ENCODE measurements around the gene CHCHD1.
"Not testable (repeated sequence)": the region's sequence is repeated elsewhere in the genome, so short reads cannot be mapped to it uniquely, and the experiment has no call there.

The CHCHD1 gene

DNA sequence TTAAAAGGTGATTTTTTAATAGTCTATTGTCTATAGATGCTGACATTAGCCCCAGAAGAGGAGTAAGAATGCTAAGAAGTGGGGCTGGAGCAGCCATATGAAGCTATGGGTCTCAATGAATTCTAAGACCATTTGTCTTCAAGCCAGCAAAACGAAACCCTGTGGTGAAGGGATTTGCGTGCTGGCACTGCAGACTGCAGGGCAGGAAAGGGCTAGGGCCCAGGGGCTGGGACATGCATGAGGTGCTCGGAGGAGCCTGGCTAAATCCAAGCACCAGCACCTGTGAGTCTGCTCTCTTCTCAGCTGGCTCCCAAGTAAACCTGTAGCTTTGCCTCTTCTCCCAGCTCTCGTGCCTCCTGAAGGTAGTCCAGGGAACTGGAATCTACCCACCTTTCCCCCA lies 30.8 kb downstream of the CHCHD1 start:
- DNase-seq (ENCODE audit: low read depth in 2 of 2), result no peak

DNA sequence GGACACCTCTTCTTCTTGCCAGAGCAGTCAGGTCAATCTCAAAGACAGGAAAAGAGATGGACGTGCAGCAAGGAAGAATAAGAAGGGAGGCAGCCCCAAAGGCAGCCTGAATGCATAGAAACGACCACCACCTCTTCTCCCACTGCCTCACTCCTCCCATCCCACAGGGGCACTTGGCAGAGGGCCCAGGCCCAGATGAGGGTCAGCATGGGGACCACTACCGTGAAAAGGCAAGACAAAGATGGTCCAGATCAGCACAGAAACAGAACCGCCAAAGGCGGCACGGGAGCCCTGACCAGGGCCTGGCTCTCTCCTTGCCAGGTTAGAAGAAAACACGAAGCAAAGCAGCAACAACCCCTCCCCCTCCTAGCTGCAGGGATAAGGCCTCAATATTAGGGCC lies 31.5 kb downstream of the CHCHD1 start:
- no peak for DNase-seq (ENCODE audit: low read depth in 2 of 2)

DNA sequence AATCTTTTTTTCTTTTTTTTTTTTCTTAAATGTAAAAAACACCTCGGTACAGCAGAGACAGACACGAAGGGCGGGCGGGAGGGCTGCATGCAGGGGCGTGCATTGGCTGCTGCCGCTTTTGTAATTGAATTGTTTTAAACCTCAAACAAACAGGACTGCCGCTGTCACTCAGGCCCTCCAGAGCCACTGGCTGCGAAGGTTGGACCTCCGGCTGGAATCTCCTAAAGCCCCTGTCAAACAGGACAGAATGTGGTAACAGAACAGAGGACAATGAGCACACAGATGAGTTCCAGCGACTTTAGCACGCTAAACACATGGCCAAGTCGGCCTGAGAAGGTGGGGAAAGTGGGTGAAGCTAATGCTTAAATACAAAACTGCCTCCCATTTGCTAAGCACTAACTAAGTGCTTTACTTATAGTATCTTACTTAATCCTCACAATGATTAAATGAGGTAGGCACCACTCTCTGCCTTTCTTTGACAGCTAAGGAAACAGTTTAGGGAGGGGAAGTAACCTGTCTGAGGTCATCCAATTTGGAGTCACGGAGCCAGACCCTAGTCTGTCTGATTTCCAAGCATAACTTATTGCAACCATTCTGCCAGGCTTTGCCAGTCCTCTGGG lies 32.5 kb downstream of the CHCHD1 start:
- DNase-seq (ENCODE audit: low read depth in 2 of 2), result no peak

DNA sequence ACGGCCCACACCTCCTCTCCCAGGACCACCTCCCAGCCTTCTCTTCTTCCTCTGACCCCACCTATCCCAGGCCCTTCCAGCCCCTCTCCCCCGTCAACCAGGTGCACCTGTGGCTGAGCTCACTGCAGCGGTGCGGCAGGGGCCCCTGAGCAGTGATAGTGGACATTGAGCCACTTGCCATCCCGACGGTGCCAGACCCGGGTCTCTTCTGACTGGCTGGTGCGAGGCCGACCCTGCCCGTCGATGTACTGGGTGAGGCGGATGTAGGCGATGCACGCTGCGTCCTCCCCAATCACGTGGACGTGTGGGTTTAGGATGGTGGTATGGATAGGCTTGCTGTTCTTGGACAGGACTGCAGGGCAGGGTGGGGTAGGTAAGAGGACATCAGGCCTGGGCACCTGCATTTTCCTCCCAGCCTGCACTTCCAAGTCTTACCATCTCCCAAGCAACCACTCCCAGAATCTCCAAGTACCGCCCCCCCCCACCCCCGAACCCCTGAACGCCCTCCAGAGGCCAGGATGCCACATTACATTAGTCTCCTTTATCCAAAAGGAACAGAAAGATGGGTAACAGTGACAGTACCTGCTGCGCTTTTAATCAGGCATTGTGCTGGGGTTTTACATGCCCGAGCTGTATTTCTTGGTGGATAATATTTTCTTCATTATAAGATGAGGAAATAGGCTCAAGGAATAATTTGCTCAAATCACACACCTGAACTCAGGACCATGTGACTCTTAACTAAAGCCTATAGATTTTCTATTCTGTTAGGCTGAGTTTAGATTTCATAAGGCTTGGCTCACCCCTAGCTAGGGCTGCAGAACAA lies 33.3 kb downstream of the CHCHD1 start:
- DNase-seq (ENCODE audit: low read depth in 2 of 2), result no peak

DNA sequence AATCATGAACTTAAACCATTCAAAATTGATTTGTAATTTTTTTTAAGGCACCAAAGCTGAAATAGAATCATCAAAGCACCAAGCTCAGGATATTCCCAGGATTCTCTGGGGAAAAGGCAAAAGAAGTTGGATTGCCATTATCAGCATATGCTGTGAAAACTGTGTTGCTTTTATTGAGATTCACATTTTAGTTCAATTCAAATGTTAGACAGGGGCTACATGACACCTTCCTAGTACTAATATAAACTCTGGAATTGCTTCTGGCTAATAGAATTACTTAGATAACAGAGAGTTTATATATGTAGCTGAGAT lies 33.8 kb downstream of the CHCHD1 start:
- no peak for DNase-seq (ENCODE audit: low read depth in 2 of 2)

DNA sequence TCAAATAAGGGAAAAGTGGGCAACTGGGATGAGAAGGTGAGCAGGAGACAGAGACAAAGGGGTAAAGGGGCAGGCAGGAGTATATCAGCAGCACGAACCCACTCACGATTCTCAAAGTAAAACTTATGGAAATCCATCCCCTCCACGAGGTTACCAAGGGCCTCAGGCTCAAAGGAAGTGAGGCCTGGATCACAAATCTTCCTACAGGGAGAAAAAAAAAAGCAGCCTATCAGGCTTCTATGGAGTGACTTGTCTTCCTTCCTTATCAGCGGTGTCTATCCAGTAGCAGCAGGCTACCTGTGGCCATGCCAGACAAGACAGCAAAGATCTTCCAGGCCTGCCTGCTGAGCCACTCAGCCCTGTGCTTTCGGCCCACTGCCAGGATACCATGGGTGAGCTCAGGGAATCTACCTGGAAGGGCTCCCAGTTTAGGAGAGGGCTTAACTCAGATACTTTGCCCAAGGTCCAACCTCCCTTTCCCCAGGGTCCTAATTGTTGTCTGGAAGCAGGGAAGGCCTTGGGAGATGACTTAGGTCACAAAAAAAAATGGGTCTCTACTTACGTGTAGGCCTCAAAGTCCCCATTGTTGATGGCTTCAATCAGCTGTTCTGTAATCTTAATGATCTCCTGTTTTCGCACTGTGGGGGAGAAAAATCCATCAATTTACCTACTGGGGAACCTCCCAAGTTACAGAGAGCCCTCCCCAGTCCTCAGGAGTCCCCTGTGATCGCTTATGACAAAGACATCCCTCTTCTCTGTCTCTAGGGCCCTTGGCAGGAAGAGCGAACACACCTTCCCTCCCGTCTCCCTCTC lies 35.3 kb downstream of the CHCHD1 start:
- no peak for DNase-seq (ENCODE audit: low read depth in 2 of 2)

DNA sequence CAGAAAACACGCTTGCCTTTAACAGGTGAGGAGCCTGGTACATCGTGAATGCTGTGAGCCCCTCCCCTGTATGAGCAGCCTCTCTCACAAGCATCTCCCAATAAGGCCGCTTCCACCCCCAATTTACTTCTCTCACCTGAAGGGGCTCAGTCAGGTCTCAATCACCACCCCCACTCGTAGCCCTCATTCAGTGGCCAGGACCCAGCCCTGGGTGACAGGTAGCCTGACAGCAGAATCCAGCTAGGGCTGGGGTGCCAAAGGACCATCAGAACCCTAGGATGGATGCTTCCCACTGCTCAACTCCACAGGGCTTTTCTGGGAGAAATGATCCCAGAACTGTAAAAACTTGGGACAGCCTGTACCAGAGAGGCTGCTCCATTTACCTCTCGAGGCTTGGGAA lies 36.0 kb downstream of the CHCHD1 start:
- DNase-seq (ENCODE audit: low read depth in 2 of 2), result no peak

DNA sequence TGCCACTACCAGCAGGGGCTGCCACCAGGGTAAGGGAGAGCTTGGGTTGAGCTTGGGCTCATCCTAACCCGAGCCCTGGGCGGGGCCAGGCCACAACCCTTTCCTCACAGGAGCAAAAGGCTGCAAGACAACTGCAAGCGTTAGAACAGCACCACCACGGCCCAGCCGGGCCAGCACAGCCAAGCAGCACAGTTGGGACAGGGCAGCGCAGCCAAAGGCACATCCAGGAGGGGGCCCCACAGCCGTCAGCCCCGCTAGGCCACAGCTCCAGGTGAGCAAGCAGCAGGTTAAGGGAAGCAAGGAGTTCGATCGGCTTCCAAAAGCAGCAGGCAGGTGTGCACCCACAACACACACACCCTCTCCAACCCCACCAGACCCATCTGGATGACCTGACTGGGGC lies 36.6 kb downstream of the CHCHD1 start:
- DNase-seq (ENCODE audit: low read depth in 2 of 2), result no peak

DNA sequence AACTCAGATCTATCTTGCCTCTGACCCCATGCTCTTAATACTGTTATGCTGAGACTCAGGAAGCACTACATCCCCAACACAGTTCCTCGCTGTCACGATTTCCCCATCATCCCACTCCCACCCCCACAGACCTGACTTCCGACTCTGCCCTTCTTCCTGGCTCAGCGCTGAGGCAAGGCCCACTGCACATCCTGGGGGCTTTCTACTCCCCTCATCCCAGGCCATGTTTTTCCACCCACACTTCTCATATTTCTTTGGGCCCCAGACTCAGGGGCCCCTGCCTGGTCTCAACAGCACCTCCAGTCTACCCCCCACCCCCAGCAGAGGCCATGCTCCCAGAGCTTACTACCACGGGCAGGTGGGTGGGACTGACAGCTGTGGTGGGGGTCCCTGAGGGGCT lies 37.2 kb downstream of the CHCHD1 start:
- no peak for DNase-seq (ENCODE audit: low read depth in 2 of 2)

DNA sequence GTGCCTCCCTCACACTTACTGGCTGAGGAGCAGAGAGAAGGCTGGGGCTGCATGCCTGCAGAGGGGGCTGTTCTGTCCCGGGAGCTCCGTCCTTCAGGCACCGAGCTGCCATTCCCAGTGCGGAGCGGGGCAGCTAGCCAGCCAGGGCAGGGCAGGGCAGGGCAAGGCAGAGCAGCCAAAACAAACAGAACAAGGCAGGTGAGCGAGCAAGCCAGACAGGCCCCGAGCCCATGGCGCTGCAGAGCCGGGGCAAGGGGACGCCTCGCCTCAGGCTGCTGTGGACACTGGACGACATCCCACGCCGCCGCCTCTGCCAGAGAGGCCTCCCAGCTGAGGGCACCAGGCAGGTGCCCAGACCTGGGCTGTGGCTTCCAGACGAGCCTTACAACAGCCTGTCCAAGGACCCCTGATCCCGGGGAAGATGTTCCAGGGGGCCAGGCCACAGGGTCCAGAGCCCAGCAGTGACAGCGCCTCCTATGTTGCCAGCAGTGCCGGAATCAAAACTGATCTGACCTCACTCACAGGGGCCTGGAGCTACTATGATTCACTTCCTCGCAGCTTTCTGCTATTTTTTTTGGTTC lies 37.8 kb downstream of the CHCHD1 start:
- DNase-seq (ENCODE audit: low read depth in 2 of 2), result no peak

DNA sequence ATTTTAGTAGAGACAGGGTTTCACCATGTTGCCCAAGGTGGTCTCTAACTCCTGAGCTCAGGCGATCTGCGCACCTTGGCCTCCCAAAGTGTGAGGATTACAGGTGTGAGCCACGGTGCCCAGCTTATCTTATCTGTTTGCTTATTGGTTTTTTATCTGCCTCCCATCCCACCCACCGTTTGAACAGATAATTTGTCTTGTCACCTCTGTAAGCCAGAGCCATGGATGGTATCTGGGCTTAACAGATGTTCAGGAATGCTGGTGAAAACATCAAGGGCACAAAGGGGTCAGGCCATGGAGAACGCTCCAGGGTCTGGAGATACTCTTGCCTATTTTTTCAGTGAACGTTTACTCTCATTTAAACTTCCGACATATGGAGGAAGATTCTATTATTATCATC lies 41.5 kb downstream of the CHCHD1 start:
- no peak for DNase-seq (ENCODE audit: low read depth in 2 of 2)

DNA sequence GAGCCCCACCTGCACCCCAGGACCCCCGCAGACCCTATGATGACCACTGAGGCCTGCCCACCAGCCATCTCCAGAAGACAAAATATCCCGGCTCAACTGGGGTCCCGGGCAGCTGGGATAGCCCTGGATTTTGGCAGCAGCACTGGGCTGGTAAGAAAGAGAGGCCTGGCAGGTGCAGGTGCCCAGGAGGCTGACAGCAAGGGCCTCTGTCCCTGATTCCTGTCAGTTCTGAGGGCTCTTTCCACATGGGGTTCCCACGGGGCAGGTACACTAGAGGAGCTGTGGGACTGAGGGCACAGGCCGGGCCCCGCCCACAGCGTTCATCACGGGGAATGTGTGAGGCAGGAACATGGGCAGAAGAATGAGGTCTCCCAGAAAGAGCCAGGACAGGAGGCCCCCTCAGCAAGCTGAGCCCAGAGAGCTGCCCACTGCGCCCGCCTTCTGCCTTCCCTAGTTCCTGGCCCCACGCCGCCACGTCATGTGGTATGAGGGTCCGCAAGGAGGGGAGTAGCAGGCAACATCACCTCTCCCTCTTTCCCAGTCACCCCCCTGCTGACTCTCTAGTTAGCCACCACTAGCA lies 42.4 kb downstream of the CHCHD1 start:
- no peak for DNase-seq (ENCODE audit: low read depth in 2 of 2)

DNA sequence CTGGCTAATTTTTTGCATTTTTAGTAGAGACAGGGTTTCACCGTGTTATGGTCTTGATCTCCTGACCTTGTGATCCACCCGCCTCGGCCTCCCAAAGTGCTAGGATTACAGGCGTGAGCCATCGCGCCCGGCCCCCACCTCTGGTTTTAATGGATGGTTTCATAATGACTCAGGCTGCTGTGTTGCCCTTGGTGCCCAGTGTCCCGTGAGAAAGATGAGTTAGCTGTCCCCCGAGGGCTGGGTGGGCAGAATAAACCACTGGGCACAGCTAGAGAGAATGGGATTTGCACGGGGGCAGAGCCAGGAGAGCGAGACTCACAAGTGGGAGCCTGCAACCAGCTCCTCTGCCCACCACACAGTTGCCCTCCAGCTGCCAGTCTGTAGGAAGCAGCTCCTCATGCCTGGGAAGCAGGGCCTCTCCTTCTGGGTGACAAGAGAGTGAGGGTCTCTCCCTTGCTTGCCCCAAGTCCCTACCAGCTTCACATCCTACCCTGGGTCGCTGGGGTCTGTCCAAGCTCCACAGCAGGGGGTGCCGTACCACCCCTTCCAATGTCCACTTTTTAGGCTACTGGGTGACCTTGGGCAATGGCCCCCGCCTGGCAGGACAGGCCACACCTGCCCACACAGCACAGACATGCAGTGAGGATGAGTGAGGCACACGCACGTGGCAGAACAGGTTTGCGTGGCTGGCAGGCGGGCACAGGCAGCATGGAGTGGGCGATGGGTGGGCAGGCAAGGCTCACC lies 45.7 kb downstream of the CHCHD1 start:
- DNase-seq (ENCODE audit: low read depth in 2 of 2), result no peak

DNA sequence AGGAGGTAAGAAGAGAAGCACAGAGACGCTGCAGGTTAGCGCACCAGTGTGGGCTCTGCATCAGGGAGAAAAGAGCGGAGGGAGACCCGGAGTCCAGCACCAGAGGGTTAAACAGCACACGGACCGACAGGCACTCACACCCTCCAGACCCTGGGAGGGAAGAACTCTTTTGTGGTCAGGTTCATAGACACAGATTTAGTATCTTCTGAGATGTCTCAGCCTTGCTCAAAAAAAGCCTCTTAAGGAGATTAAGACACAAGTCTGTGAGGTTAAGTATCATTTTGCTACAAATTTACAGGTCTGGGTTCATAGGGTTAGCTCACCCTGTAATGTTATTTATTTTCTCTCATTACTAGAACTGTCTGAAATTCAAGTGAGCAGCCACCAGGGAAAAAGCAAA lies 46.3 kb downstream of the CHCHD1 start:
- DNase-seq (ENCODE audit: low read depth in 2 of 2), result no peak

DNA sequence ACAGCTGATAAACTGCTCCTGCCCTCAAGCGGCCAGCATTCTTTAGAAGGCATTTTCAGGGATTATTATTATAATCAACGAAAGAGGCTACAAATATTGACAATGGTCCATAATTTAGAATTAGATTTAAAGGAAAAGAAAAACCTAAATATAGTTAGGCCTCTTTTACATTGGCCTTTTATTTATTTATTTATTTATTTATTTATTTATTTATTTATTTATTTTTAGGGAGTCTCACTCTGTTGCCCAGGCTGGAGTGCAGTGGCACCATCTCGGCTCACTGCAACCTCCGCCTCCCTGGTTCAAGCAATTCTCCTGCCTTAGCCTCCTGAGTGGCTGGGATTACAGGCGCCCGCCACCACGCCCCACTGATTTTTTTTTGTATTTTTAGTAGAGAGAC lies 47.2 kb downstream of the CHCHD1 start:
- not testable (repeated sequence) for DNase-seq (ENCODE audit: low read depth in 2 of 2)

All from stimulated activated CD4-positive, alpha-beta T cell treated with anti-CD3 and anti-CD28 coated beads, Interleukin-15, amount 100 ng/mL, for 48 hours (primary cell).